IMR-90 (cell line): ENCODE data around the gene ROBO4. TPM values are rescaled to one million over a fixed set of nuclear protein-coding genes. Genes with fewer than 3 reads are reported as not detected.

Source experiments
- ATAC-seq: fragments of 200-7000 bp; cut with Tn5 transposase; 2 replicates; pipeline ENCODE4 v1.9.1; 2020; ENCODE audit warnings: low read depth, mild to moderate bottlenecking, moderate library complexity
- BruUV-seq: library from RNA; stranded (reverse); fragments of 400-500 nt; replicated peaks from 2 replicates; lab custom pipeline; 2021; lab: Mats Ljungman, UMichigan
- CTCF ChIA-PET: fragments of 300-600 bp; formaldehyde crosslinking; extraction: SDS; loops from one replicate; lab custom pipeline; 2021; ENCODE audit warnings: antibody characterized with exemption; lab: Yijun Ruan, JAX
- POLR2A ChIA-PET: fragments of 300-600 bp; sonication (Branson Sonifier 250); formaldehyde crosslinking; loops from one replicate; lab custom pipeline; 2022; ENCODE audit warnings: antibody characterized with exemption; ENCODE audit not compliant: unreplicated experiment; lab: Charles Lee
- DNase-seq: peaks from one replicate; pipeline ENCODE4 v3.0.0; 2013
- H2AFZ ChIP-seq: replicated peaks from 2 replicates; pipeline ENCODE3; 2013; ENCODE audit warnings: low read length, mild to moderate bottlenecking; ENCODE audit not compliant: poor library complexity
- H2AK5ac ChIP-seq: 2 replicates; pipeline ENCODE4 v1.6.1; 2013; ENCODE audit warnings: low read depth, low read length, inconsistent platforms
- H2AK9ac ChIP-seq: replicated peaks from 2 replicates; pipeline ENCODE3; 2013; ENCODE audit warnings: mild to moderate bottlenecking, low read depth, low read length, moderate library complexity; ENCODE audit not compliant: poor library complexity
- H2BK120ac ChIP-seq: 2 replicates; pipeline ENCODE4 v1.6.1; 2013; ENCODE audit warnings: low read depth, low read length, inconsistent platforms
- H2BK15ac ChIP-seq: 3 replicates; pipeline ENCODE4 v1.6.1; 2013; ENCODE audit warnings: low read depth, low read length, inconsistent platforms
- H2BK20ac ChIP-seq: 2 replicates; pipeline ENCODE4 v1.6.1; 2013; ENCODE audit warnings: low read depth, mild to moderate bottlenecking, inconsistent platforms, low read length, moderate library complexity
- H2BK5ac ChIP-seq: 2 replicates; pipeline ENCODE4 v1.6.1; 2013; ENCODE audit warnings: mild to moderate bottlenecking, low read depth, low read length, inconsistent platforms; ENCODE audit not compliant: poor library complexity, severe bottlenecking
- H3K14ac ChIP-seq: replicated peaks from 2 replicates; pipeline ENCODE4 v1.6.1; 2013; ENCODE audit warnings: low read depth, low read length, inconsistent platforms
- H3K18ac ChIP-seq: 2 replicates; pipeline ENCODE4 v1.6.1; 2013; ENCODE audit warnings: low read depth, low read length, control low read depth
- H3K23ac ChIP-seq: 2 replicates; pipeline ENCODE4 v1.6.1; 2013; ENCODE audit warnings: low read depth, low read length, inconsistent platforms
- H3K27ac ChIP-seq: 2 replicates; pipeline ENCODE4 v1.5.1; 2013; ENCODE audit warnings: mild to moderate bottlenecking, control low read depth, low read length; ENCODE audit not compliant: insufficient read depth
- H3K27me3 ChIP-seq: 2 replicates; pipeline ENCODE4 v1.6.1; 2013; ENCODE audit warnings: low read length; ENCODE audit not compliant: control insufficient read depth, insufficient read depth
- H3K36me3 ChIP-seq: 2 replicates; pipeline ENCODE4 v1.6.1; 2013; ENCODE audit warnings: low read length, mixed read lengths; ENCODE audit not compliant: control insufficient read depth, insufficient read depth
- H3K4ac ChIP-seq: 2 replicates; pipeline ENCODE4 v1.6.1; 2013; ENCODE audit warnings: low read depth, low read length, inconsistent platforms
- H3K4me1 ChIP-seq: 2 replicates; pipeline ENCODE4 v1.6.1; 2013; ENCODE audit warnings: low read length, mixed read lengths; ENCODE audit not compliant: control insufficient read depth, insufficient read depth
- H3K4me2 ChIP-seq: 2 replicates; pipeline ENCODE4 v1.6.1; 2013; ENCODE audit warnings: low read depth, mild to moderate bottlenecking, control low read depth, low read length, moderate library complexity
- H3K4me3 ChIP-seq: 2 replicates; pipeline ENCODE4 v1.5.1; 2013; ENCODE audit warnings: low read depth, mild to moderate bottlenecking, control low read depth, low read length, moderate library complexity; ENCODE audit not compliant: insufficient read depth
- H3K56ac ChIP-seq: 2 replicates; pipeline ENCODE4 v1.6.1; 2013; ENCODE audit warnings: low read length, inconsistent platforms; ENCODE audit not compliant: insufficient read depth; ENCODE audit errors: extremely low read depth
- H3K79me1 ChIP-seq, 2 experiments: 2 replicates each; pipeline ENCODE4 v1.6.1; 2013; ENCODE audit warnings: low read length in 2 of 2, inconsistent platforms in 1 of 2, low read depth in 1 of 2
- H3K9ac ChIP-seq: 2 replicates; pipeline ENCODE4 v1.6.1; 2013; ENCODE audit warnings: low read depth, low read length, control low read depth
- H3K9me1 ChIP-seq: 2 replicates; pipeline ENCODE4 v1.6.1; 2013; ENCODE audit warnings: low read length, inconsistent platforms; ENCODE audit not compliant: insufficient read depth
- H3K9me3 ChIP-seq: 2 replicates; pipeline ENCODE4 v1.6.1; 2013; ENCODE audit warnings: low read length; ENCODE audit not compliant: control insufficient read depth, insufficient read depth
- H4K20me1 ChIP-seq: 2 replicates; pipeline ENCODE4 v1.6.1; 2013; ENCODE audit warnings: low read length, inconsistent platforms; ENCODE audit not compliant: insufficient read depth
- H4K5ac ChIP-seq: 2 replicates; pipeline ENCODE4 v1.6.1; 2013; ENCODE audit warnings: mild to moderate bottlenecking, low read depth, low read length, control low read depth
- H4K8ac ChIP-seq, 2 experiments: 2 replicates each; pipeline ENCODE4 v1.6.1; 2013; ENCODE audit warnings: low read depth in 2 of 2, low read length in 2 of 2, control low read depth in 1 of 2, inconsistent platforms in 1 of 2
- H4K91ac ChIP-seq: 2 replicates; pipeline ENCODE4 v1.6.1; 2013; ENCODE audit warnings: low read depth, low read length, inconsistent platforms; ENCODE audit not compliant: insufficient read depth
- BHLHE40 ChIP-seq: fragments of 150-350 bp; IDR thresholded peaks from 2 replicates; pipeline ENCODE4 v1.6.1; 2016; ENCODE audit warnings: mild to moderate bottlenecking, low read depth, low read length
- CEBPB ChIP-seq: IDR thresholded peaks from 2 replicates; pipeline ENCODE4 v1.6.1; 2012; ENCODE audit warnings: low read depth, low read length, improper control_type of control experiment
- CHD1 ChIP-seq: IDR thresholded peaks from 2 replicates; pipeline ENCODE4 v1.6.1; 2012; ENCODE audit warnings: low read depth, low read length, improper control_type of control experiment
- CTCF ChIP-seq: conservative IDR thresholded peaks from 2 replicates; pipeline ENCODE4 v1.5.1; 2012; ENCODE audit warnings: mild to moderate bottlenecking, low read depth, low read length, improper control_type of control experiment
- ELK1 ChIP-seq: fragments of 150-350 bp; IDR thresholded peaks from 2 replicates; pipeline ENCODE4 v1.6.1; 2016; ENCODE audit warnings: low read depth, mild to moderate bottlenecking, low read length, moderate library complexity, borderline replicate concordance
- FOS ChIP-seq: fragments of 150-350 bp; IDR thresholded peaks from 2 replicates; pipeline ENCODE4 v1.6.1; 2016; ENCODE audit warnings: low read depth, low read length
- MAFK ChIP-seq: IDR thresholded peaks from 2 replicates; pipeline ENCODE4 v1.6.1; 2012; ENCODE audit warnings: low read depth, low read length, improper control_type of control experiment
- MAZ ChIP-seq: IDR thresholded peaks from 2 replicates; pipeline ENCODE4 v1.6.1; 2012; ENCODE audit warnings: low read depth, mild to moderate bottlenecking, low read length, improper control_type of control experiment, moderate library complexity, borderline replicate concordance
- MXI1 ChIP-seq: IDR thresholded peaks from 2 replicates; pipeline ENCODE4 v1.6.1; 2012; ENCODE audit warnings: low read depth, mild to moderate bottlenecking, low read length, moderate library complexity, borderline replicate concordance
- NFE2L2 ChIP-seq: fragments of 150-350 bp; IDR thresholded peaks from 2 replicates; pipeline ENCODE4 v1.6.1; 2016; ENCODE audit warnings: low read depth, mild to moderate bottlenecking, low read length
- RAD21 ChIP-seq: IDR thresholded peaks from 2 replicates; pipeline ENCODE4 v1.6.1; 2012; ENCODE audit warnings: low read length, improper control_type of control experiment
- RCOR1 ChIP-seq: IDR thresholded peaks from 2 replicates; pipeline ENCODE4 v1.6.1; 2012; ENCODE audit warnings: mild to moderate bottlenecking, low read length, improper control_type of control experiment; ENCODE audit not compliant: insufficient replicate concordance
- RFX5 ChIP-seq: IDR thresholded peaks from 2 replicates; pipeline ENCODE4 v1.8.0; 2012; ENCODE audit warnings: low read depth, mild to moderate bottlenecking, low read length, moderate library complexity
- SMC3 ChIP-seq: fragments of 150-350 bp; IDR thresholded peaks from 2 replicates; pipeline ENCODE4 v1.6.1; 2016; ENCODE audit warnings: low read depth, mild to moderate bottlenecking, antibody characterized with exemption, low read length, moderate library complexity
- USF2 ChIP-seq: fragments of 150-350 bp; IDR thresholded peaks from 2 replicates; pipeline ENCODE4 v1.6.1; 2017; ENCODE audit warnings: mild to moderate bottlenecking, antibody characterized with exemption, low read length, low read depth
- WGBS, 2 experiments: methylation state at CpG; one replicate each; pipeline versions ENCODE4 v1.1.5 to v1.1.7; 2013; ENCODE audit warnings: missing lambda C conversion rate in 2 of 2; ENCODE audit not compliant: insufficient read length in 1 of 2; ENCODE audit errors: extremely low coverage in 2 of 2; 5-methylcytosine and 5-hydroxymethylcytosine counted together
- dilution Hi-C: fragments of 300-500 bp; cut with HindIII; formaldehyde crosslinking; loops from one replicate; pipeline ENCODE4 v1.14.3; 2018; ENCODE audit warnings: low sequenced_read_pairs; ENCODE audit not compliant: unreplicated experiment
- in situ Hi-C: fragments of 300-500 bp; cut with MboI; formaldehyde crosslinking; loops from 3 replicates; pipeline ENCODE4 v1.14.3; 2019; ENCODE audit warnings: low sequenced_read_pairs, inconsistent platforms, mixed read lengths
- intact Hi-C: fragments of 100-400 bp; cut with micrococcal nuclease; formaldehyde crosslinking; loops from 2 replicates; pipeline ENCODE4 v1.10.0; 2022
- polyA plus RNA-seq, 3 experiments: library from polyadenylated mRNA; depleted of rRNA; stranded (reverse); fragments of >200 nt; gene quantifications; 2 replicates each; pipeline ENCODE4 v1.2.3, GENCODE V29; 2012; ENCODE audit warnings: low replicate concordance in 1 of 3
- total RNA-seq: library from RNA; depleted of rRNA; stranded (reverse); fragments of >200 nt; gene quantifications from 2 replicates; pipeline ENCODE4 v1.2.3, GENCODE V29; 2012

ROBO4 gene
- total and polyA plus RNA-seq, 2 of the 4 experiments (the other 2 are of a cell fraction), result 0.72 to 0.82 TPM

- no peak overlapping the region for H2AFZ ChIP-seq
- no peak overlapping the region for H3K56ac ChIP-seq
- H3K9ac ChIP-seq, result no peak overlapping the region
- no peak overlapping the region for H3K27ac ChIP-seq
- ChIA-PET CTCF (interaction anchor here (0.6 kb wide), 1 partner anchor 1550 kb away, joined by 3 read pairs; no protein-coding TSS in a partner anchor), POLR2A (interaction anchor here (0.7 kb wide), 1 partner anchor 498 kb away, joined by 3 read pairs; no protein-coding TSS in a partner anchor)
- in situ Hi-C loops, result no loop called here
- H2BK5ac ChIP-seq, result no peak overlapping the region
- H3K23ac ChIP-seq, result no peak overlapping the region
- H3K14ac ChIP-seq, result no peak overlapping the region
- no peak for DNase-seq
- no peak overlapping the region for H3K18ac ChIP-seq
- no peak overlapping the region for H4K91ac ChIP-seq
- H3K9me3 ChIP-seq, result no peaks in the 10 kb centered on the region
- H2BK120ac ChIP-seq, result no peak overlapping the region
- dilution Hi-C loops, result no loop called here
- no peaks in the 10 kb centered on the region for H4K20me1 ChIP-seq
- no peak overlapping the region for H2BK15ac ChIP-seq
- ATAC-seq, result no peak
- H3K9me1 ChIP-seq, result 0 out of 2 replicates have a peak, but pooled peaks cover 3% of the 10 kb centered on the region
- BruUV-seq, result no TSS peak
- no peaks in the 10 kb centered on the region for H3K79me1 ChIP-seq
- no peak overlapping the region for H4K8ac ChIP-seq
- H2AK5ac ChIP-seq, result no peak overlapping the region
- no peaks in the 10 kb centered on the region for H3K27me3 ChIP-seq
- peaks cover 2% of the 10 kb centered on the region; the same call in 1 of the 2 replicates for H3K4me1 ChIP-seq
- H2AK9ac ChIP-seq, result no peak overlapping the region
- no peak overlapping the region for H2BK20ac ChIP-seq
- intact Hi-C loops, result no loop called here
- H3K36me3 ChIP-seq, result no peaks in the 10 kb centered on the region
- no peak overlapping the region for H4K5ac ChIP-seq
- WGBS, 2 experiments, result 60% methylated on average over 4 of the region's 9 CpGs; no CpG with 5 or more reads in 1 of the 2 experiments
- no peak overlapping the region for H3K4me2 ChIP-seq
- no peak overlapping the region for H3K4me3 ChIP-seq
- H3K4ac ChIP-seq, result no peak overlapping the region
- TF ChIP-seq CHD1 (no peak), ELK1 (no peak), CEBPB (no peak), CTCF (no peak), BHLHE40 (no peak), MXI1 (no peak), NFE2L2 (no peak), RFX5 (no peak), FOS (no peak), SMC3 (no peak), USF2 (no peak), RCOR1 (no peak), MAFK (no peak), RAD21 (no peak), MAZ (no peak)
Measured at GRCh38 chr11:124890683-124891372, 6.8 kb downstream of the ROBO4 start.
